Endothelial cell of umbilical vein (primary cell): ENCODE measurements around the gene MRPL4.

ENCODE experiments used
- EZH2 ChIP-seq: IDR thresholded peaks from 2 replicates; pipeline ENCODE4 v1.6.1; 2012; ENCODE audit warnings: borderline replicate concordance, low read depth, mild to moderate bottlenecking, moderate library complexity, low read length, inconsistent platforms; ENCODE audit not compliant: severe bottlenecking
- FOS ChIP-seq: IDR thresholded peaks from 2 replicates; pipeline ENCODE4 v1.6.1; 2011; ENCODE audit warnings: mild to moderate bottlenecking, low read length, moderate library complexity, borderline replicate concordance; ENCODE audit not compliant: insufficient read depth
- GATA2 ChIP-seq: IDR thresholded peaks from 2 replicates; pipeline ENCODE4 v1.7.0; 2011; ENCODE audit warnings: low read depth, mild to moderate bottlenecking, moderate library complexity, mixed read lengths, low read length; ENCODE audit not compliant: insufficient read length, insufficient read depth
- JUN ChIP-seq: IDR thresholded peaks from 2 replicates; pipeline ENCODE4 v1.6.1; 2011; ENCODE audit warnings: borderline replicate concordance, low read depth; ENCODE audit not compliant: insufficient read length, insufficient read depth
- MYC ChIP-seq: IDR thresholded peaks from one replicate; pipeline ENCODE4 v1.6.1; 2011; ENCODE audit warnings: mild to moderate bottlenecking, low read depth, low read length
- POLR2A ChIP-seq: IDR thresholded peaks from 2 replicates; pipeline ENCODE4 v1.6.1; 2012; ENCODE audit warnings: low read depth, mild to moderate bottlenecking, control low read depth, low read length
- POLR2AphosphoS5 ChIP-seq: IDR thresholded peaks from 2 replicates; pipeline ENCODE4 v1.6.1; 2012; ENCODE audit warnings: low read depth, mild to moderate bottlenecking, control low read depth, low read length, moderate library complexity; ENCODE audit not compliant: insufficient read depth
- TF ChIP-seq, protein P1 (sequence below), 2 donors: IDR thresholded peaks; 1 replicate in 1 of 2; 2 replicates in 1 of 2; pipeline ENCODE4 v1.5.1; 2011; ENCODE audit warnings: low read length in 2 of 2, mild to moderate bottlenecking in 2 of 2, moderate library complexity in 2 of 2, control low read depth in 1 of 2, inconsistent platforms in 1 of 2, low read depth in 1 of 2; ENCODE audit not compliant: insufficient read depth in 1 of 2; ENCODE audit errors: extremely low read depth in 1 of 2
- TF ChIP-seq, protein P2 (sequence below): IDR thresholded peaks from 2 replicates; pipeline ENCODE4 v1.6.1; 2011; ENCODE audit not compliant: insufficient read depth, insufficient read length

DNA sequence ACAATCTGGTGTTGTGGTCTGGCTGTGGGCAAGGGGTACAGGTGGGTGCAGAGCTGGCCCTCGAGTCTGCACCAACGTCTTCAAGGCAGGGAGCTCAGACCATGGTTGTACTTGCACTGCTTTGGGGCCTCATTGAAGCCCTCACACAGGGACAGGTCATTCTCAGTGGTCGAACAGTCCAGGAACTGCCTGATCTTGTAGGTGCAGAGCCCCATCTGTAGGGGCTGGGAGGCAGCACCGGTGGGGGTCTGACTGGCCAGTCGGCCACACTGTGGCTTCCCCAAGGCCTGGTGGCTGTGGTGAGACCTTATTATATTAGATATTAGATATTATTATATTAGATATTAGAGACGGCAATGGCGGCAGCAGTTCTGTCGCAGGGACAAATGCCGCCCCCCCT is 34.9 kb upstream of the MRPL4 start:
- TF ChIP-seq EZH2, result no peak
- TF ChIP-seq, protein P1, sequence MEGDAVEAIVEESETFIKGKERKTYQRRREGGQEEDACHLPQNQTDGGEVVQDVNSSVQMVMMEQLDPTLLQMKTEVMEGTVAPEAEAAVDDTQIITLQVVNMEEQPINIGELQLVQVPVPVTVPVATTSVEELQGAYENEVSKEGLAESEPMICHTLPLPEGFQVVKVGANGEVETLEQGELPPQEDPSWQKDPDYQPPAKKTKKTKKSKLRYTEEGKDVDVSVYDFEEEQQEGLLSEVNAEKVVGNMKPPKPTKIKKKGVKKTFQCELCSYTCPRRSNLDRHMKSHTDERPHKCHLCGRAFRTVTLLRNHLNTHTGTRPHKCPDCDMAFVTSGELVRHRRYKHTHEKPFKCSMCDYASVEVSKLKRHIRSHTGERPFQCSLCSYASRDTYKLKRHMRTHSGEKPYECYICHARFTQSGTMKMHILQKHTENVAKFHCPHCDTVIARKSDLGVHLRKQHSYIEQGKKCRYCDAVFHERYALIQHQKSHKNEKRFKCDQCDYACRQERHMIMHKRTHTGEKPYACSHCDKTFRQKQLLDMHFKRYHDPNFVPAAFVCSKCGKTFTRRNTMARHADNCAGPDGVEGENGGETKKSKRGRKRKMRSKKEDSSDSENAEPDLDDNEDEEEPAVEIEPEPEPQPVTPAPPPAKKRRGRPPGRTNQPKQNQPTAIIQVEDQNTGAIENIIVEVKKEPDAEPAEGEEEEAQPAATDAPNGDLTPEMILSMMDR (IDR thresholded peaks at IDR 0.05; ENCODE audit: extremely low read depth in 1 of 2, insufficient read depth in 1 of 2, low read depth in 1 of 2, low read length in 2 of 2), result no peak
- TF ChIP-seq JUN, result no peak
- no peak for TF ChIP-seq POLR2A
- no peak for TF ChIP-seq MYC
- no peak for TF ChIP-seq POLR2AphosphoS5
- TF ChIP-seq, protein P2, sequence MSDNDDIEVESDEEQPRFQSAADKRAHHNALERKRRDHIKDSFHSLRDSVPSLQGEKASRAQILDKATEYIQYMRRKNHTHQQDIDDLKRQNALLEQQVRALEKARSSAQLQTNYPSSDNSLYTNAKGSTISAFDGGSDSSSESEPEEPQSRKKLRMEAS, result no peak
- no peak for TF ChIP-seq GATA2
- no peak for TF ChIP-seq FOS
